ENCODE data around the gene DERA.

DNA sequence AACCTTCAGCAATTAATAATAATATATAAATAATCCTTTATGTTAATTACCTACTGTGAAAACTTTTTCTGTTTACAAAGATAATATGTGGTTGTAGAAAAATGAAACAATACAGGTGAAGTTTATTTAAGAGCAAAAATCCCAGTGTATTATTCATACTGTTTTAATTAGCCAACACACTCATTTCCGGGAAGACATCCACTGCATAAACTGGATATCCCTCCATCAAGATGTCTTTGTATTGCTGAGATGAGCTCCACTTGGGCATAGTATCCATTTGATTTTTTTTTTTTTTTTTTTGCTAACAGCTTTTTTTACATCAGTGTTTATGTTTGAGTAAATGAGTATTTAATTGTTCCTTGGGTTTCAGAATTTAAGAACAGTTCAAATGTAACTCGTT is 13.7 kb upstream of the DERA start:
- TF ChIP-seq YY1 (IDR thresholded peaks at IDR 0.05; ENCODE audit: insufficient read depth, insufficient read length): no peak
- TF ChIP-seq ZNF274 (IDR thresholded peaks at IDR 0.05; ENCODE audit: low read depth, low read length): no peak

All from NT2/D1 (cell line).